Measurements from ENCODE around the gene BORCS6. TPM values are rescaled to one million over a fixed set of nuclear protein-coding genes. Genes with fewer than 3 reads are reported as not detected.

BORCS6 gene
- total and polyA plus RNA-seq, 2 of the 13 experiments (the other 11 are each of a cell fraction or from before 2014, with no cell fraction given), result 2.0 to 5.1 TPM

DNA sequence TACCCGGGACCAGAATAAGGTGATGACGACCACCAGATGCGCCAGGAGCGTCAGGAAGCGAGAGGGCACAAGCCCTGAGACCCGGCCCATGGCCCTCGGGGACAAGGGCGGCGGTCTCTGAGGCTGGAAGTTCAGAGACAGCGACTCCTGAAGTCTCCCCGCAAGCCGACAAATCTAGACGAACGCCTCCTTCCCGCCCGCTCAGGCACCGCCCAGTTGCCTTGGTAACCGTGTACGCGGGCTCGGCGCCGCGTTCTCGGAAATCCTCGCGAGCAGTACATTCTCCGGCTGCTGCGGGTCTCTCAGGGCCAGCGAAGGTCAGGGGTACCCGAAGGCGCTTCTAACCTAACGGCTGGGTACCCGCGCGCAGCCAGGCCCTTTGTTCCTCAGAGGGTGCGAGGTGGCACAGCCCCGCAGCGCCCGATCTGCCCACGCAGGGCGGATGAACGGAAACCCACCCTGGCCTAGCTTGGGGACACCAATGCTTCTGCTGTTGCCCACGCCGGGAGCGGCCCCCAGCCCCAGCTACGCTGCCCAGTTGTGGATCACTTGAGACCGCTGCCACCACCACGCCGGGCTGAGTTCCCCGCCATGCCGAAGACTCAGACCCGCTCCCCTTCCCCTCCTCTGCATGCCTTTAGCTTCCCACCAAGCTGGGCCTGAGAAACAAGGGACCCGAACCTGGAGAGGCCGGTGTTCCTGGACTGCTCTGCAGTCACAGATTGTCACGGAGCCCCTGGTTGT is 13.6 kb downstream of the BORCS6 start, which contains the start of gene TMEM107 (continued):
- TF ChIP-seq, protein P1, sequence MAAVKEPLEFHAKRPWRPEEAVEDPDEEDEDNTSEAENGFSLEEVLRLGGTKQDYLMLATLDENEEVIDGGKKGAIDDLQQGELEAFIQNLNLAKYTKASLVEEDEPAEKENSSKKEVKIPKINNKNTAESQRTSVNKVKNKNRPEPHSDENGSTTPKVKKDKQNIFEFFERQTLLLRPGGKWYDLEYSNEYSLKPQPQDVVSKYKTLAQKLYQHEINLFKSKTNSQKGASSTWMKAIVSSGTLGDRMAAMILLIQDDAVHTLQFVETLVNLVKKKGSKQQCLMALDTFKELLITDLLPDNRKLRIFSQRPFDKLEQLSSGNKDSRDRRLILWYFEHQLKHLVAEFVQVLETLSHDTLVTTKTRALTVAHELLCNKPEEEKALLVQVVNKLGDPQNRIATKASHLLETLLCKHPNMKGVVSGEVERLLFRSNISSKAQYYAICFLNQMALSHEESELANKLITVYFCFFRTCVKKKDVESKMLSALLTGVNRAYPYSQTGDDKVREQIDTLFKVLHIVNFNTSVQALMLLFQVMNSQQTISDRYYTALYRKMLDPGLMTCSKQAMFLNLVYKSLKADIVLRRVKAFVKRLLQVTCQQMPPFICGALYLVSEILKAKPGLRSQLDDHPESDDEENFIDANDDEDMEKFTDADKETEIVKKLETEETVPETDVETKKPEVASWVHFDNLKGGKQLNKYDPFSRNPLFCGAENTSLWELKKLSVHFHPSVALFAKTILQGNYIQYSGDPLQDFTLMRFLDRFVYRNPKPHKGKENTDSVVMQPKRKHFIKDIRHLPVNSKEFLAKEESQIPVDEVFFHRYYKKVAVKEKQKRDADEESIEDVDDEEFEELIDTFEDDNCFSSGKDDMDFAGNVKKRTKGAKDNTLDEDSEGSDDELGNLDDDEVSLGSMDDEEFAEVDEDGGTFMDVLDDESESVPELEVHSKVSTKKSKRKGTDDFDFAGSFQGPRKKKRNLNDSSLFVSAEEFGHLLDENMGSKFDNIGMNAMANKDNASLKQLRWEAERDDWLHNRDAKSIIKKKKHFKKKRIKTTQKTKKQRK (IDR thresholded peaks at IDR 0.05; ENCODE audit: low read length), result no peak
- peak; percentile 57; the same call in 1 of the 2 replicates for TF ChIP-seq ZNF234 (CRISPR knock-in tag; conservative IDR thresholded peaks at IDR 0.05)
- no peak for TF ChIP-seq ZNF670 (CRISPR knock-in tag; IDR thresholded peaks at IDR 0.05; ENCODE audit: borderline replicate concordance)
- TF ChIP-seq NFKB2 (CRISPR knock-in tag; IDR thresholded peaks at IDR 0.05; ENCODE audit: borderline replicate concordance), result no peak
- TF ChIP-seq RFX5 (IDR thresholded peaks at IDR 0.05; ENCODE audit: low read depth, low read length), result 0 out of 2 replicates have a peak, but pooled peaks have one; percentile 23
- TF ChIP-seq, protein P2, sequence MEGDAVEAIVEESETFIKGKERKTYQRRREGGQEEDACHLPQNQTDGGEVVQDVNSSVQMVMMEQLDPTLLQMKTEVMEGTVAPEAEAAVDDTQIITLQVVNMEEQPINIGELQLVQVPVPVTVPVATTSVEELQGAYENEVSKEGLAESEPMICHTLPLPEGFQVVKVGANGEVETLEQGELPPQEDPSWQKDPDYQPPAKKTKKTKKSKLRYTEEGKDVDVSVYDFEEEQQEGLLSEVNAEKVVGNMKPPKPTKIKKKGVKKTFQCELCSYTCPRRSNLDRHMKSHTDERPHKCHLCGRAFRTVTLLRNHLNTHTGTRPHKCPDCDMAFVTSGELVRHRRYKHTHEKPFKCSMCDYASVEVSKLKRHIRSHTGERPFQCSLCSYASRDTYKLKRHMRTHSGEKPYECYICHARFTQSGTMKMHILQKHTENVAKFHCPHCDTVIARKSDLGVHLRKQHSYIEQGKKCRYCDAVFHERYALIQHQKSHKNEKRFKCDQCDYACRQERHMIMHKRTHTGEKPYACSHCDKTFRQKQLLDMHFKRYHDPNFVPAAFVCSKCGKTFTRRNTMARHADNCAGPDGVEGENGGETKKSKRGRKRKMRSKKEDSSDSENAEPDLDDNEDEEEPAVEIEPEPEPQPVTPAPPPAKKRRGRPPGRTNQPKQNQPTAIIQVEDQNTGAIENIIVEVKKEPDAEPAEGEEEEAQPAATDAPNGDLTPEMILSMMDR (CRISPR knock-in tag; IDR thresholded peaks at IDR 0.05), result peak; percentile 12; the same call in 1 of the 2 replicates
- TF ChIP-seq TBP (CRISPR knock-in tag; IDR thresholded peaks at IDR 0.05), result no peak
- TF ChIP-seq ZNF761 (CRISPR knock-in tag; conservative IDR thresholded peaks at IDR 0.05), result peak; percentile 78; the same call in 1 of the 2 replicates
- no peak for TF ChIP-seq KDM5B (CRISPR knock-in tag; IDR thresholded peaks at IDR 0.05; ENCODE audit: borderline replicate concordance)
- TF ChIP-seq, protein P3, sequence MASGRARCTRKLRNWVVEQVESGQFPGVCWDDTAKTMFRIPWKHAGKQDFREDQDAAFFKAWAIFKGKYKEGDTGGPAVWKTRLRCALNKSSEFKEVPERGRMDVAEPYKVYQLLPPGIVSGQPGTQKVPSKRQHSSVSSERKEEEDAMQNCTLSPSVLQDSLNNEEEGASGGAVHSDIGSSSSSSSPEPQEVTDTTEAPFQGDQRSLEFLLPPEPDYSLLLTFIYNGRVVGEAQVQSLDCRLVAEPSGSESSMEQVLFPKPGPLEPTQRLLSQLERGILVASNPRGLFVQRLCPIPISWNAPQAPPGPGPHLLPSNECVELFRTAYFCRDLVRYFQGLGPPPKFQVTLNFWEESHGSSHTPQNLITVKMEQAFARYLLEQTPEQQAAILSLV (CRISPR knock-in tag; IDR thresholded peaks at IDR 0.05; ENCODE audit: borderline replicate concordance), result peak; percentile 48; the same call in 1 of the 2 replicates
- TF ChIP-seq, protein P4, sequence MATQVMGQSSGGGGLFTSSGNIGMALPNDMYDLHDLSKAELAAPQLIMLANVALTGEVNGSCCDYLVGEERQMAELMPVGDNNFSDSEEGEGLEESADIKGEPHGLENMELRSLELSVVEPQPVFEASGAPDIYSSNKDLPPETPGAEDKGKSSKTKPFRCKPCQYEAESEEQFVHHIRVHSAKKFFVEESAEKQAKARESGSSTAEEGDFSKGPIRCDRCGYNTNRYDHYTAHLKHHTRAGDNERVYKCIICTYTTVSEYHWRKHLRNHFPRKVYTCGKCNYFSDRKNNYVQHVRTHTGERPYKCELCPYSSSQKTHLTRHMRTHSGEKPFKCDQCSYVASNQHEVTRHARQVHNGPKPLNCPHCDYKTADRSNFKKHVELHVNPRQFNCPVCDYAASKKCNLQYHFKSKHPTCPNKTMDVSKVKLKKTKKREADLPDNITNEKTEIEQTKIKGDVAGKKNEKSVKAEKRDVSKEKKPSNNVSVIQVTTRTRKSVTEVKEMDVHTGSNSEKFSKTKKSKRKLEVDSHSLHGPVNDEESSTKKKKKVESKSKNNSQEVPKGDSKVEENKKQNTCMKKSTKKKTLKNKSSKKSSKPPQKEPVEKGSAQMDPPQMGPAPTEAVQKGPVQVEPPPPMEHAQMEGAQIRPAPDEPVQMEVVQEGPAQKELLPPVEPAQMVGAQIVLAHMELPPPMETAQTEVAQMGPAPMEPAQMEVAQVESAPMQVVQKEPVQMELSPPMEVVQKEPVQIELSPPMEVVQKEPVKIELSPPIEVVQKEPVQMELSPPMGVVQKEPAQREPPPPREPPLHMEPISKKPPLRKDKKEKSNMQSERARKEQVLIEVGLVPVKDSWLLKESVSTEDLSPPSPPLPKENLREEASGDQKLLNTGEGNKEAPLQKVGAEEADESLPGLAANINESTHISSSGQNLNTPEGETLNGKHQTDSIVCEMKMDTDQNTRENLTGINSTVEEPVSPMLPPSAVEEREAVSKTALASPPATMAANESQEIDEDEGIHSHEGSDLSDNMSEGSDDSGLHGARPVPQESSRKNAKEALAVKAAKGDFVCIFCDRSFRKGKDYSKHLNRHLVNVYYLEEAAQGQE (IDR thresholded peaks at IDR 0.05; ENCODE audit: borderline replicate concordance in 1 of 2, low read depth in 1 of 2, low read length in 2 of 2), result no peak
- TF ChIP-seq SCMH1 (CRISPR knock-in tag; IDR thresholded peaks at IDR 0.05; ENCODE audit: borderline replicate concordance), result no peak
- TF ChIP-seq ZSCAN25 (CRISPR knock-in tag; IDR thresholded peaks at IDR 0.05), result 0 out of 2 replicates have a peak, but pooled peaks have one; percentile 16
- 0 out of 2 replicates have a peak, but pooled peaks have one; percentile 27 for TF ChIP-seq RAD21 (CRISPR knock-in tag; IDR thresholded peaks at IDR 0.05)
- no peak; the same call in 1 of the 2 replicates for TF ChIP-seq ESRRA (CRISPR knock-in tag; IDR thresholded peaks at IDR 0.05; ENCODE audit: low read depth)
- peak; percentile 25; the same call in 1 of the 2 replicates for TF ChIP-seq NR2F6 (IDR thresholded peaks at IDR 0.05)
- TF ChIP-seq NR2F6 (CRISPR knock-in tag; IDR thresholded peaks at IDR 0.05), result peak; percentile 50

Measured in HepG2 (cell line).